Measurements from ENCODE around the gene SYT8.
"Not testable (repeated sequence)": the region's sequence is repeated elsewhere in the genome, so short reads cannot be mapped to it uniquely, and the experiment has no call there.

The SYT8 gene

DNA sequence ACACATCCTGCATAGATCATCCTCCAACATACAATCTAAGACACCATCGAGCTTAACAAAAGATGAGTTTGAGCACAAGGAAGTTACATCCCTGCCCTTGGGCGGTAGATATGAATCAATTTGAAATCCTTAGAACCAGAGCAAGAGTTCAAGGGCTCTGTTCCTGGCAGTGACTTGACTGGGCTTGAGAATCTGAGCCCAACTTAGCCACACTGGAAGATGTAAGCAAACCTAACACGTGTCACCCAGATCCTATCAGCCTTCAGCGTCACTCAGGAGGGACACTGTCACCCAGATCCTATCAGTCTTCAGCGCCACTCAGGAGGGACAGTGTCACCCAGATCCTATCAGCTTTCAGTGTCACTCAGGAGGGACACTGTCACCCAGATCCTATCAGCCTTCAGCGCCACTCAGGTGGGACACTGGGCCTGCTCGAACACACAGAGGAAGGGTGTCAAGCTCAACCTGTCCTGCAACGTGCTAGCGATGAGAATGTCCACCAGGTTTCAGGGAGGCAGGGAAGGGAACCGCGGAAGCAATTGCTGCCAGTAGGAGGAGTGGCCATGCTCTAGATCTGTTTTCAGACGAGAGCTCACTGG, 38.3 kb upstream of the SYT8 start:
- DNase-seq (ENCODE audit: low spot score), result no peak
- TF ChIP-seq, protein P1, sequence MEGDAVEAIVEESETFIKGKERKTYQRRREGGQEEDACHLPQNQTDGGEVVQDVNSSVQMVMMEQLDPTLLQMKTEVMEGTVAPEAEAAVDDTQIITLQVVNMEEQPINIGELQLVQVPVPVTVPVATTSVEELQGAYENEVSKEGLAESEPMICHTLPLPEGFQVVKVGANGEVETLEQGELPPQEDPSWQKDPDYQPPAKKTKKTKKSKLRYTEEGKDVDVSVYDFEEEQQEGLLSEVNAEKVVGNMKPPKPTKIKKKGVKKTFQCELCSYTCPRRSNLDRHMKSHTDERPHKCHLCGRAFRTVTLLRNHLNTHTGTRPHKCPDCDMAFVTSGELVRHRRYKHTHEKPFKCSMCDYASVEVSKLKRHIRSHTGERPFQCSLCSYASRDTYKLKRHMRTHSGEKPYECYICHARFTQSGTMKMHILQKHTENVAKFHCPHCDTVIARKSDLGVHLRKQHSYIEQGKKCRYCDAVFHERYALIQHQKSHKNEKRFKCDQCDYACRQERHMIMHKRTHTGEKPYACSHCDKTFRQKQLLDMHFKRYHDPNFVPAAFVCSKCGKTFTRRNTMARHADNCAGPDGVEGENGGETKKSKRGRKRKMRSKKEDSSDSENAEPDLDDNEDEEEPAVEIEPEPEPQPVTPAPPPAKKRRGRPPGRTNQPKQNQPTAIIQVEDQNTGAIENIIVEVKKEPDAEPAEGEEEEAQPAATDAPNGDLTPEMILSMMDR (IDR thresholded peaks at IDR 0.05; ENCODE audit: borderline replicate concordance, control extremely low read depth, extremely low read depth, insufficient read depth, missing control alignments), result no peak
- in situ Hi-C loops (cut with MboI; ENCODE audit: low sequenced_read_pairs, unreplicated experiment), result no loop called here

DNA sequence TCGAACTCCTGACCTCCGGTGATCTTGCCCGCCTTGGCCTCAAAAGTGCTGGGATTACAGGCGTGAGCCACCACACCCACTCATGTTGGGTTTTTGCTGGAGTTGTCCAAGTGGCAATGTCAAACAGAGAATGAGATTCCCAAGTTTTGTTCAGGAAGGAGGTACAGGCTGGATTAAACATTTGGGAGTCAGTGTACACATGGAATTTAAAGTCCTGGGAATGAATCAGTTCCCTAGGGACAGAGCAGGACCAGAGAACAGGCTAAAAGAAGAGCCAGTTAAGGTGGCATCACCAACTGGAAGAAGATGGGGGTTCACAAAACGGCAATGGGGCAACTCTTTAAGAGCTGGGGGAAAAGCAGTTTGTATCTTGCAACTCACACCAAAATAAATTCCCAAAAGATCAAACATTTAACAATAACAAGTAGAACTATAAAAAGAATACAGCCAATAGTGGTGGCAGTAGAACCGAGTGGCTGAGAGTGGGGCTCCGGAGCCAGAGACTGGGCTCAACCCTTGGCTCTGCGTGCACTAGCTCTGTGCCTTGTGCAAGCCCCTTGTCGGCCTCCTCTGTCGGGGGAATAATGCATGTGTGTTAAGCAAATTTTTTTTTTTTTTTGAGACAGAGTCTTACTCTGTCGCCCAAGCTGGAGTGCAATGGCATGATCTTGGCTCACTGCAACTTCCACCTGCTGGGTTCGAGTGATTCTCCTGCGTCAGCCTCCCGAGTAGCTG, 37.2 kb upstream of the SYT8 start:
- no peak for DNase-seq (ENCODE audit: low spot score)
- TF ChIP-seq, protein P1 (IDR thresholded peaks at IDR 0.05; ENCODE audit: borderline replicate concordance, control extremely low read depth, extremely low read depth, insufficient read depth, missing control alignments), result no peak
- in situ Hi-C loops (cut with MboI; ENCODE audit: low sequenced_read_pairs, unreplicated experiment), result no loop called here

DNA sequence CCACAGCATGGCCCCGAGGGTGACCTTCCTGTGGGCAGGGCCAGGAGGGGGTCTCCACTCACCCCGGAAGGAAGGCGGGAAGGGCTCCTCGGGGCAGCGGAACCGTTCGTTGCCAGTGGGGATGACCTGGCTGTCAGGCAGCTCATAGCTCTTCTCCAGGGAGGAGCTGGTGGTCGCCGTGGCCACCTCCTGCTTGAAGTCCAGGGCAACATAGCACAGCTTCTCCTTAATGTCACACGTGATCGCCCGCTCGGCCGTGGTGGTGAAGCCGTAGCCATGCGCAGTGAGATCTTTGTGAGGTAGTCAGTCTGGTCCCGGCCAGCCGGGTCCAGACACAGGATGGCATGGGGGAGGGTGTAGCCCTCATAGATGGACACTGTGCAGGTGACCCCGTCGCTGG, 31.5 kb upstream of the SYT8 start:
- in situ Hi-C loops (cut with MboI; ENCODE audit: low sequenced_read_pairs, unreplicated experiment), result no loop called here
- TF ChIP-seq, protein P1 (IDR thresholded peaks at IDR 0.05; ENCODE audit: borderline replicate concordance, control extremely low read depth, extremely low read depth, insufficient read depth, missing control alignments), result no peak
- DNase-seq (ENCODE audit: low spot score), result no peak

DNA sequence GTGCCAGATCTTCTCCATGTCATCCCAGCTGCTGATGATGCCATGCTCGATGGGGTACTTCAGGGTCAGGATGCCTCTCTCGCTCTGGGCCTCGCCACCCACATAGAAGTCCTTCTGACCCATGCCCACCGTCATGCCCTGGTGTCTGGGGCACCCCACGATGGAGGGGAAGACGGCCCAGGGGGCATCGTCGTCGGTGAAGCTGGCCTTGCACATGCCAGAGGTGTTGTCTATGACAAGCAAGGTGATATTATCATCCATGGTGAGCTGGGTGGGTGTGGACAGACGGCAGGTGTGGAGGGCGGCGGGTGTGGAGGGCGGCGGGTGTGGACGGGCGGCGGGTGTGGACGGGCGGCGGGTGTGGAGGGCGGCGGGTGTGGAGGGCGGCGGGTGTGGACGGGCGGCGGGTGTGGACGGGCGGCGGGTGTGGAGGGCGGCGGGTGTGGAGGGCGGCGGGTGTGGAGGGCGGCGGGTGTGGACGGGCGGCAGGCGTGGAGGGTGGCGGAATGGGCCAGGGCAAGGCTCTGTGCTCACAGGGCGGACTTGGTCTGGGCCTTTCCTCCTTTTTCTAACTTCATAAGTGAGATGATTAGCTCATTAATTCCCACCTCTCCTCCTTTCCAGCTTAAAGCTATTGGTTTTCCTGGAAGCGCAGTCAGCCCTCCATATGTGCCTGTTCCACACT, 30.8 kb upstream of the SYT8 start:
- in situ Hi-C loops (cut with MboI; ENCODE audit: low sequenced_read_pairs, unreplicated experiment); DNase-seq (ENCODE audit: low spot score): not testable (repeated sequence)

DNA sequence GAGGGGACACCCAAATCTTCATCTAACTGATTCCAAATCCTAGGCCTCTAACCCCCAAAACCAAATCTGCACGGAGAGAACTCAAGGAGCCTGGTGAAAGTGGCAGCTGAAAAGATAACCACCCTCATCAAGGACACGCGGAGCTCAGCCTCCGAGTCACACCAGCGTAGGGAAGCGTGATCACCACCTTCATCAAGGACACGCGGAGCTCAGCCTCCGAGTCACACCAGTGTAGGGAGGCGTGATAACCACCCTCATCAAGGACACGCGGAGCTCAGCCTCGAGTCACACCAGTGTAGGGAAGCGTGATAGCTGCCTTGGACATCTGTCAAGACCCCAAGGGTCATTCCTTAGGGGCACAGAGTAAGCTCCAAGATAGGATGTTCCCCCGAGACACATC, 29.3 kb upstream of the SYT8 start:
- in situ Hi-C loops (cut with MboI; ENCODE audit: low sequenced_read_pairs, unreplicated experiment), result no loop called here
- DNase-seq (ENCODE audit: low spot score), result no peak
- TF ChIP-seq, protein P1 (IDR thresholded peaks at IDR 0.05; ENCODE audit: borderline replicate concordance, control extremely low read depth, extremely low read depth, insufficient read depth, missing control alignments), result no peak

DNA sequence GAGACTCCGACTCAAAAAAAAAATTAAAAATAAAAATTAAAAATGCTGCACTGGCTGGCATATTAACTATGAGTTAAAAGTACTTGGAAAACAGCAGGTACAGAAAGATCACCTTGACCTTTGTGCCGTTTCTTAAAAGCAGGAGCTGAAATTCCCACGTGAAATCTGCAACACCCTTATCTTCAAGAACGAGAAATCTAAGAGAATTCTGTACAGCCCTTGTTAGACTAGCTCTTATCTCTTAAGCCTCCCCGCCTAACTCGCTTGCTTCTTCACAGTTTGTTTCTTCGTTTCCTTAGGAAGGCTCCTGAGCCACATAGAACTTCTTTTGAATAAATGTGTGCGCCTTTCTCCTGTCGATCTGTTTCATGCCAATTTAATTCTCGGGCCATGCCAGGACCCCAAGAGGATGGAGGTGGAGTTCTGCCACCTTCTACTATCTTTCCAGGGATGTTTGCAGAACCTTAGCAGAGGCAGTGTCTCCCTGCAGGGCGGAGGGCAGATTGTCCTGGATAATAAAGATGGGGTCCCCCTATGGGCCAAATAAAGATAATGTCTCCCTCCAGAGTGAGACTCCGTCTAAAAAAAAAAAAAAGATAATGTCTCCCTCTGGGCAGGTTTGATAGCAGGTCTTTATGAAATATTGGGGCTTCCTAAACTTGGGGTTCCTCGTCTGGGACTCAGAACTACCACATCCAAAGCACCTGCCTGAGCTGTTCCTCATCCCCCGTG, 27.4 kb upstream of the SYT8 start:
- in situ Hi-C loops (cut with MboI; ENCODE audit: low sequenced_read_pairs, unreplicated experiment), result no loop called here
- TF ChIP-seq, protein P1 (IDR thresholded peaks at IDR 0.05; ENCODE audit: borderline replicate concordance, control extremely low read depth, extremely low read depth, insufficient read depth, missing control alignments), result no peak
- DNase-seq (ENCODE audit: low spot score), result no peak

Measured in GM13976 (cell line).